Natural killer cell (primary cell): ENCODE results near the gene ALDOB. TPM values are rescaled to one million over a fixed set of nuclear protein-coding genes. Genes with fewer than 3 reads are reported as not detected.

Source experiments
- ATAC-seq, 3 donors: fragments of 150-1000 bp in 2 of 3; fragments of 200-7000 bp in 1 of 3; cut with Tn5 transposase; 1 replicate in 1 of 3; 2 replicates in 2 of 3; pipeline ENCODE4 v1.10.0; 2021; ENCODE audit warnings: mild to moderate bottlenecking in 2 of 3, moderate library complexity in 2 of 3
- DNase-seq, 2 donors: peaks; one replicate each; pipeline versions ENCODE4 v3.0.0 to v3.0.0-alpha.2; 2013 to 2021; ENCODE audit warnings: mixed read lengths in 1 of 2
- H3K27ac ChIP-seq: one replicate; pipeline ENCODE4 v1.5.1; 2013; ENCODE audit warnings: mild to moderate bottlenecking, low read length
- H3K27me3 ChIP-seq: one replicate; pipeline ENCODE4 v1.6.1; 2013; ENCODE audit warnings: low read length; ENCODE audit not compliant: control insufficient read depth, insufficient read depth
- H3K36me3 ChIP-seq: one replicate; pipeline ENCODE4 v1.6.1; 2013; ENCODE audit warnings: low read length; ENCODE audit not compliant: control insufficient read depth, insufficient read depth
- H3K4me1 ChIP-seq: one replicate; pipeline ENCODE4 v1.6.1; 2013; ENCODE audit warnings: low read length; ENCODE audit not compliant: control insufficient read depth, insufficient read depth
- H3K4me3 ChIP-seq: one replicate; pipeline ENCODE4 v1.5.1; 2013; ENCODE audit warnings: low read length
- H3K9me3 ChIP-seq: one replicate; pipeline ENCODE4 v1.6.1; 2013; ENCODE audit warnings: low read length; ENCODE audit not compliant: control insufficient read depth, insufficient read depth
- H3K27ac Mint-ChIP-seq, 2 donors: one replicate each; pipeline ENCODE4 v1.8.0; 2022; ENCODE audit warnings: mild to moderate bottlenecking in 2 of 2, mixed read lengths in 2 of 2, moderate library complexity in 1 of 2
- H3K27me3 Mint-ChIP-seq, 2 donors: one replicate each; pipeline ENCODE4 v1.8.0; 2022; ENCODE audit warnings: low read depth in 2 of 2, mixed read lengths in 2 of 2
- H3K36me3 Mint-ChIP-seq: one replicate; pipeline ENCODE4 v1.8.0; 2022; ENCODE audit warnings: mixed read lengths
- H3K4me1 Mint-ChIP-seq, 2 donors: one replicate each; pipeline ENCODE4 v1.8.0; 2022; ENCODE audit warnings: mixed read lengths in 2 of 2
- H3K4me3 Mint-ChIP-seq: one replicate; pipeline ENCODE4 v1.8.0; 2022; ENCODE audit warnings: mild to moderate bottlenecking, moderate library complexity, mixed read lengths
- H3K9me3 Mint-ChIP-seq, 2 donors: one replicate each; pipeline ENCODE4 v1.8.0; 2022; ENCODE audit warnings: mixed read lengths in 2 of 2
- WGBS: methylation state at CpG from one replicate; pipeline ENCODE4 v1.1.7; 2013; ENCODE audit warnings: missing lambda C conversion rate; ENCODE audit not compliant: insufficient coverage; 5-methylcytosine and 5-hydroxymethylcytosine counted together
- intact Hi-C: fragments of 100-400 bp; cut with micrococcal nuclease; formaldehyde crosslinking; loops from one replicate; pipeline ENCODE4 v1.14.2; 2022
- total RNA-seq, 4 donors: library from RNA; stranded (reverse); fragments of 120-200 nt in 1 of 4; gene quantifications; one replicate each; pipeline versions ENCODE4 v1.2.3 to v1.2.4, GENCODE V29; 2013 to 2022
- TF ChIP-seq, protein P1 (sequence below): fragments of 200-600 bp; IDR thresholded peaks from one replicate; pipeline ENCODE4 v1.8.0; 2022; ENCODE audit warnings: antibody characterized with exemption

ALDOB gene
- total RNA-seq, 3 donors from 2014 or later (not counting 1 experiment from before 2014, with no cell fraction given), result not detected

DNA sequence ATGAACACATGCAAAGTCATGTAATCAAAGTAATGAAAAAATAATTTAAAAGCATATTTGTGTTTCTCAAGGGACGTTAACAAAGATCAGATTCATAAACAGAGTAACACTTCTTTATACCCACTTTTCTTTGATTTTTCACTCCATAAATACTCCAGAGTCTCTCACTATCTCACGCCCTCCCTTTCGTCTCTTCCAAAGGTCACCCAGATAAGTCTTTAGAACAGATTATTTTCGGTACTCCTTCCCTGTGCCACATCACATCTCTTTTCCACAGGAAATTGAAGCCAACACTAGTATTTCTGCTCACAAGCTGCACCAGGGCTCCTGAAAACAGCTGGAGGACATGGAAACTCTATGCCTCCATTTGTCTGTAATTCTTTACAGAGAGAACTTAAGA, 15.4 kb upstream of the ALDOB start:
- H3K9me3 Mint-ChIP-seq, result no peaks in the 10 kb centered on the region
- no peak overlapping the region for H3K4me3 ChIP-seq
- 70% methylated on average over 4 of the region's 4 CpGs for WGBS
- no peaks in the 10 kb centered on the region for H3K36me3 Mint-ChIP-seq
- H3K4me3 Mint-ChIP-seq, result no peak overlapping the region
- H3K27me3 Mint-ChIP-seq, result peaks cover 26 to 55% of the 10 kb centered on the region in 2 donors
- H3K27ac Mint-ChIP-seq, result no peak overlapping the region
- H3K27me3 ChIP-seq, result peaks cover 9% of the 10 kb centered on the region
- H3K4me1 Mint-ChIP-seq, result peaks cover 8% of the 10 kb centered on the region in 2 donors
- H3K9me3 ChIP-seq, result peaks cover 6% of the 10 kb centered on the region
- H3K4me1 ChIP-seq, result peaks cover 4% of the 10 kb centered on the region
- no peak overlapping the region for H3K27ac ChIP-seq
- no peaks in the 10 kb centered on the region for H3K36me3 ChIP-seq
- ATAC-seq (no peak), DNase-seq (no peak)
- intact Hi-C loops, result no loop called here
- TF ChIP-seq, protein P1, sequence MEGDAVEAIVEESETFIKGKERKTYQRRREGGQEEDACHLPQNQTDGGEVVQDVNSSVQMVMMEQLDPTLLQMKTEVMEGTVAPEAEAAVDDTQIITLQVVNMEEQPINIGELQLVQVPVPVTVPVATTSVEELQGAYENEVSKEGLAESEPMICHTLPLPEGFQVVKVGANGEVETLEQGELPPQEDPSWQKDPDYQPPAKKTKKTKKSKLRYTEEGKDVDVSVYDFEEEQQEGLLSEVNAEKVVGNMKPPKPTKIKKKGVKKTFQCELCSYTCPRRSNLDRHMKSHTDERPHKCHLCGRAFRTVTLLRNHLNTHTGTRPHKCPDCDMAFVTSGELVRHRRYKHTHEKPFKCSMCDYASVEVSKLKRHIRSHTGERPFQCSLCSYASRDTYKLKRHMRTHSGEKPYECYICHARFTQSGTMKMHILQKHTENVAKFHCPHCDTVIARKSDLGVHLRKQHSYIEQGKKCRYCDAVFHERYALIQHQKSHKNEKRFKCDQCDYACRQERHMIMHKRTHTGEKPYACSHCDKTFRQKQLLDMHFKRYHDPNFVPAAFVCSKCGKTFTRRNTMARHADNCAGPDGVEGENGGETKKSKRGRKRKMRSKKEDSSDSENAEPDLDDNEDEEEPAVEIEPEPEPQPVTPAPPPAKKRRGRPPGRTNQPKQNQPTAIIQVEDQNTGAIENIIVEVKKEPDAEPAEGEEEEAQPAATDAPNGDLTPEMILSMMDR, result no peak

DNA sequence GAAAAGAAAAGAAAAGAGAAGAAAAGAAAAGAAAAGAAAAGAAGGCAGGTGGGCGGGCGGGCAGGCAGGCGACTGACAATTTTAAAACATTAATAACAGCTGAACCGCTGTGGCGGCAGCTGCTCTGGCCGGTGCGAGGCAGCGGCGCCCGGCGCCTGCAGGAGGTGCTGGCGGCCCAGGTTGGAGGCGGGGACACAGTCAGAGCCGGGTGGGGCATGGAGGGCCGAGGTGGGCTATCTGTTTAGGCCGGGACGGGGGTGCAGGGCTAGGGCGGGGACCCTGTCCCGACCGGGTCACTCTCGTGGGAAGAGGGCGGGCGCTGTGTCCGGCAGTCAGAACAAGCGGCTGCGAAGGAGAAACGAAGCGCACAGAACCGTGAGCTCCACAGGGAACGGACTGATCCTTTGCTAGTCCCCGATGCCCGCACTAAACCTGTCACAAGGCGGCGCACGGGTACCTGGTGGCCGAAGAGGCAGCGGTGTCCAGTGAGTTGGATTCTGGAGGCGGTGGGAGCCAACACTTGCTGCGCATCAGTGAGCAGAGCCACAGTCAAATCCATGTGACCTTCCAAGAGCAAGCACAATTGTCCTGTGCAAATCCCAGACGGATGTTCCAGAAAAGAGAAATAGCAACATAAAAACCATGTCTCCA, 13.6 kb upstream of the ALDOB start:
- Histone ChIP-seq H3K27me3 (peaks cover 9% of the 10 kb centered on the region), H3K4me3 (peak overlapping the region; percentile 28), H3K27ac (no peak overlapping the region), H3K4me1 (peaks cover 4% of the 10 kb centered on the region), H3K36me3 (no peaks in the 10 kb centered on the region), H3K9me3 (peaks cover 6% of the 10 kb centered on the region)
- TF ChIP-seq, protein P1, result peak; percentile 32
- Mint-ChIP-seq H3K4me1 (peaks cover 8% of the 10 kb centered on the region in 2 donors), H3K36me3 (no peaks in the 10 kb centered on the region), H3K27me3 (peaks cover 34 to 70% of the 10 kb centered on the region in 2 donors), H3K4me3 (peak overlapping the region; percentile 76), H3K9me3 (no peaks in the 10 kb centered on the region), H3K27ac (no peak overlapping the region)
- intact Hi-C loops, result no loop called here
- WGBS, result 1% methylated on average over 40 of the region's 40 CpGs
- ATAC-seq (peak; percentile 67 to 88 (median 78)), DNase-seq (peak; percentile 19 to 60)

GRCh38 chr9:101448680-101449070, 13.1 kb upstream of the ALDOB start:
- intact Hi-C loops, result no loop called here
- H3K36me3 Mint-ChIP-seq, result no peaks in the 10 kb centered on the region

More at GRCh38 chr9:101448680-101449070, 13.1 kb upstream of the ALDOB start:
- Mint-ChIP-seq H3K4me3 (peak overlapping the region; percentile 76), H3K9me3 (no peaks in the 10 kb centered on the region), H3K27ac (no peak overlapping the region), H3K4me1 (peaks cover 8% of the 10 kb centered on the region in 2 donors), H3K27me3 (peaks cover 34 to 70% of the 10 kb centered on the region in 2 donors)
- Histone ChIP-seq H3K9me3 (peaks cover 6% of the 10 kb centered on the region), H3K27ac (no peak overlapping the region), H3K27me3 (peaks cover 9% of the 10 kb centered on the region), H3K4me1 (peaks cover 4% of the 10 kb centered on the region), H3K36me3 (no peaks in the 10 kb centered on the region), H3K4me3 (no peak overlapping the region)
- no peak for DNase-seq
- WGBS, result 72% methylated on average over 3 of the region's 4 CpGs
- TF ChIP-seq, protein P1, result no peak
- no peak for ATAC-seq
